Astrocyte of the spinal cord (primary cell): Measurements from ENCODE around the gene PSMD13.

Experiments
- DNase-seq: peaks from one replicate; pipeline ENCODE4 v3.0.0; 2011; ENCODE audit warnings: low read depth, low spot score
- H3K4me3 ChIP-seq: 2 replicates; pipeline ENCODE4 v1.5.1; 2011; ENCODE audit warnings: low read depth, mild to moderate bottlenecking, low read length, moderate library complexity
- CTCF ChIP-seq: IDR thresholded peaks from 2 replicates; pipeline ENCODE4 v1.5.1; 2012; ENCODE audit warnings: low read depth, mild to moderate bottlenecking, low read length, inconsistent platforms
- in situ Hi-C: cut with HindIII; loops from 2 replicates; pipeline ENCODE4 v1.10.0; 2017; ENCODE audit warnings: low sequenced_read_pairs

Gene PSMD13

DNA sequence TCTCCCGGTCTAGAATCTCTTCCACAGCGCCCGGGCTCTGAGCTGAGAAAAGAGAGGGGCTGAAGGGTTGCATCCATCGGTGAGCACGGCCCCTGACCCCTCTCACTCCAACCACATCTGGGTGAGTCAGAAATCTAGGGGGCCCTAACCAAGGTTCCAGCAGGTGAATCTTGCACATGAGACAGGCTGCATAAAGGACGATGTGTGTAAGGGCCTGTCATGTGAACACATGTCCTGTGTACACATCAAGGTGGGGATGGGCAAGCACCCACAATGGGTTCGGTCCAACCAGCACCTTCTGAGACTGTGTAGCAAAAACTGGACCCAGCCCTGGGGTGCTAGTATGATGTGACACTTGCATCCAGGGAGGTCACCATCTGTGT lies 30.8 kb upstream of the PSMD13 start:
- TF ChIP-seq CTCF = no peak
- peak overlapping the region; percentile 90 for H3K4me3 ChIP-seq
- no peak for DNase-seq
- in situ Hi-C loops = no loop called here

DNA sequence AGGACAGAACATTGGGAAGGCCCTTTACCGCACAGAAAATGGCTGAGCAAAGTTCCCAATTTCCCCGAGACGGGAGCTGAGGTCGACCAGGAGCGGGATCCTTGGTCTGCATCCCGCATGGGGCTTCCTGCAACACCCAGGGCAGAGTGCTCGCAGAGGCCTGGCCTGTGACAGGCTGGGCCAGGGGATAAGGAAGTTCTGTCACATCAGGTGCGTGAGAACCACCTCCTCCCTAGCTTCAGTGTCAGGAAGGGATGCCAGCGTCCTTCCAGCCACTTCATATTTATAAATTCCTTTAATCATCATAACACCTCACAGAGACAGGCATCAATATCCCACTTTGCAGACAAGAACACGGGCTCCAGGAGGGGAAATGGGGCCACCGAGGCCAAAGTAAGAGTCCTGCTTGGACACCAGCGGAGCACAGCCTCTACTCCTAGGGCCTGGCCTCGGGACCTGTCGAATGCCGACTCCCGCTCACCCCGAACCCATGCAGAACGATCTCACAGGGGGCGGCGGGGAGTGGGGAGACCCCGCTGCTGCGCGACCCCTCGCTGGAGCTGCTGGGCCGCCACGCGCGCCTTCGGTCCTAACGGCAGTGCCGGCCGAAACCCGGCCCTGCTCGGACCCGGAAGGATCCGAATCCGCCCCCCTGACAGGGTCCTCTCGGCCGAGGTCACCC lies 30.1 kb upstream of the PSMD13 start:
- H3K4me3 ChIP-seq = peak overlapping the region; percentile 90
- no peak for TF ChIP-seq CTCF
- in situ Hi-C loops = no loop called here
- DNase-seq = no peak

DNA sequence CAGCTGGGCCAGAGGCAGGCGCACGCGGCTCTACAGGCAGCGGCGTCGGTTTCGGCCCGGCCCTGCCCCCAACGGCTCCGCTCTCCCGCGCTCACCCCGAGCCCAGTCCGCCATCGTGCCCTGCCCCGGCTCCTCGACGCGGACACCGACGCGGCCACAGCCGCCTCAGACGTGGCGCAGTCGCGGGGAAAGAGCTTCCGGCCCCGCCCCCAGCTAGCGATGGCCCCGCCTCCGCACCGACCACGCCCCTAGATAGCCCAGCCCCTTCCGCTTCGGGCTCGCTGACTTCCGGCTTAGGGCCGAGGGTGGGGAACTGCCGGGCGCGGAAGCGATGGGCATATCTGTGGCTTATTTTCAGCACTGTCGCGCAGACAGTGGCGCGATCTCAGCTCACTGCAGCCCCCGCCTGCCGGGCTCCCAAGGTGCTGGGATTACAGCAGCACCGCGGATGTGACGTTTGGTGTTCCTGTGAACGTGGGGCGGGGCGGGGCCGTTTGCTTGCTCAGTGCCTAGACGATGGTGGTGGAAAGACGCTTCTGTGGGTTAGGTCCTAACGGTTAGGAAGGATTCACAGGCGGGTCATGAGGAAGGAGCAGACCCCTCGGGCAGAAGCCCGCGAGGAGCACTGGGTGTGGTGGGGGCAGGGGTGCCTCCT lies 29.4 kb upstream of the PSMD13 start, which contains the start of the genes BET1L and RIC8A:
Gene BET1L (minus strand): TSS at position 192 of the 655 bp plus-strand sequence. CDS start 78 bp downstream, at position 114.
Gene RIC8A (plus strand): TSS at position 501 of the 655 bp plus-strand sequence. CDS start 1,147 bp downstream, outside the sequence.
- in situ Hi-C loops = no loop called here
- H3K4me3 ChIP-seq = peak within 1 kb of the TSS; percentile 90
- TF ChIP-seq CTCF = no peak
- DNase-seq = peak; percentile 99

DNA sequence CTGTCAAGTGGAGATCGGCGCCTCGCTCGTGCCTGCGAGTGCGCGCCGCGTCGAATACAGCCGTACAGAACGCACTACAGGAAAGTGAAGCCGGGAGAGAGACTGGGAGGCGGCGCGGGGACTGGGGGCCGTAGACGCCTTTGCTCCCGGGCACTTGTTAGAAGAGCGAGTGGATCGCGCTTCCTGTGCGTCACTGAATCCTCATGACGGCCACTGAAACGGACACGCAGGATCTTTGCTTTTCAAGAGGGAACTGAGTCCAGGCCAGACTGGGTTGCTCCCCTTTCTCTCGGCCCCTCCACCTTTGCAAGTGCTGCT lies 29.0 kb upstream of the PSMD13 start:
- in situ Hi-C loops = no loop called here
- no peak for TF ChIP-seq CTCF
- no peak for DNase-seq
- H3K4me3 ChIP-seq = peak overlapping the region; percentile 90

DNA sequence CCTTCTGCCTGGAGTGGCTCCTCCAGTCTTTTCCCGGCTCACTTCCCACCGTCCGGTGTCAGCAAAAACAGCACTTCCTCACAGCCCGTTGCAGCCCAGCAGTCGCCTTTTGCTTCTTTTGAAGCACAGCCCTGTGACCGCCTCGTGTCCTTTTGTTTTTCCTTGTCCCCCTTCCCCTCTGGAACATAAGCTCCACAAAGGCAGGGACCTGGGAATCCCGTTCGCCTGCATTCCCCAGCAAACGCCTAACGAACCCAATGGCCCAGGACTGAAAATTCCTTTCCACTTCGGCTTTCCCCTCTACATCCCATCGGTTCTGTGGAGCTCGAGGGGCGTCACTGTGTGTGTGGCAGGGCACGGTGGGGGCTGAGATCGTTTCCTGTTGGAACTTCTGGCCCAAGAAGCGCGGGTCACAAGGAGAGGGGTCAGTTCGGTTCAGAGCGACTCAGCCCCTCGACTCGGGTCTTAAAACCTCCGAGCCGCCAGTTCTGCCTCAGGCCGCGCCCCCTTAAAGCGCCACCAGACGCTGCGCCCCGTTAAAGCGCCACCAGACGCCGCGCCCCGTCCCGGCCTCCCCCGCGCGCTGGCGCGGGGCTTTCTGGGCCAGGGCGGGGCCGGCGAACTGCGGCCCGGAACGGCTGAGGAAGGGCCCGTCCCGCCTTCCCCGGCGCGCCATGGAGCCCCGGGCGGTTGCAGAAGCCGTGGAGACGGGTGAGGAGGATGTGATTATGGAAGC lies 28.4 kb upstream of the PSMD13 start:
- DNase-seq = peak; percentile 75
- no peak for TF ChIP-seq CTCF
- in situ Hi-C loops = no loop called here

GRCh38 chr11:208917-209260 lies 27.9 kb upstream of the PSMD13 start:
- DNase-seq = no peak
- peak overlapping the region; percentile 90 for H3K4me3 ChIP-seq
- TF ChIP-seq CTCF = no peak
- in situ Hi-C loops = no loop called here

More for the DNA sequence above, 28.4 kb upstream of the PSMD13 start:
- H3K4me3 ChIP-seq = peak overlapping the region; percentile 90
